Dedifferentiated amniotic fluid mesenchymal stem cell (primary cell): ENCODE results near the gene SERPINA12.

Experiments used
- DNase-seq: peaks from one replicate; pipeline ENCODE4 v3.0.0-alpha.2; 2016; ENCODE audit errors: extremely low spot score

The SERPINA12 gene

DNA sequence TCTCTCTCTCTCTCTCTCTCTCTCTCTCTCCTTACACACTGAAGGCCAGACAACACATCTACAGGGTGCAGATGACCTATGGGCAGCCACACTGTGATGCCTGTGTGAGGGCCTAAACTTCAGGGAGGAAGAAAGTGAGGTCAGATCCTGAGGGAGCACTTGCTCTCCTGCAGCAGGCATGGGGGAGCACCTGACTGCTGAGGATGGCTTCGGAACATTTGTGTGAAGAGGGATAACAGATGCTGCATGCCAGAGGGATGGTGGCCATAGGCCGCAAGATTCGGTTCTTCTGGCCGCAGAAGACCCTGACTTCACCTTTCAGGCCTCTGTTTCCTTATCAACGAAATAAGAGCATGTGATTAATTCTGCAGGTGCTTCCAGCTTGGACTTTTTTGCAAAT, 45.0 kb downstream of the SERPINA12 start:
- no peak for DNase-seq

DNA sequence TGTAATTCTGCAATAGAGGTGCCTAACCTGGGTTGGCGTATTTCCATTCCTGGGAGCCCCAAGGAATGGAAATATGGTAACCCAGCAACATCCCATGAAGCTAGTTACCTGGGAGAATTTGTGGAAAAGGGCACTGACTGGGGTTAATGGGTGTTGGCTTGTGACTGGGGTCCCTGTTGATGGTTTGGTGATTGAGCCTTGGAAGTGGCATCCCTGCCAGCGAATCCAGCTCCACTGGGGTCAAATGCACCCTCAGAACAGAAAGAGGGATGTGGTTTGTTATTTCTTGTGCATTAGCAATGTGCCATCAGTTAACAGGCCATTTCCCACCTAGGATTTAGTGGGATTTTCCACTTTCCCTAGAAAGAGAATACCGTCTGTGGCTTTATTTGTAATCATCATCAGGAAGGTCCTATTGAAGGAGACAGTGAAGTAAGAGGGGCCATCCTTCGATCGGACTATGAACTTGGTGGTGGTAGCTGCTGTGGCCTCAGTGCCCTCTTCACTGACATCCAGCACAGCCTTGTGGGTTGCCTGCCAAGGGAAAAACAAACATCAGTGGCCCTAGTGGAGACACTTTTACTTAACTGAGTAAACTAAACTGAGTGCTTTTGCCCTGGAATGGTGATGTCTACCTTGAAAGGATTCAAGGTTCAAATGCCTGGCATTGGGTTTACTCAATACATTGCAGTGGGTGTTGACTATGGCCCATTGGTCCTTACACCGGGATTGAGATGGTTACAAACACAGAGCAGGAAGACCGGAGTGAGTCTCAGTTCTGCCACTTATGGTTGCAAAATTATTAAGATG, 46.3 kb downstream of the SERPINA12 start:
- no peak for DNase-seq

- no peak for DNase-seq
Measured at GRCh38 chr14:94462219-94462551, 47.1 kb downstream of the SERPINA12 start.

- DNase-seq = no peak
Measured at GRCh38 chr14:94461526-94462218, 47.6 kb downstream of the SERPINA12 start.

DNA sequence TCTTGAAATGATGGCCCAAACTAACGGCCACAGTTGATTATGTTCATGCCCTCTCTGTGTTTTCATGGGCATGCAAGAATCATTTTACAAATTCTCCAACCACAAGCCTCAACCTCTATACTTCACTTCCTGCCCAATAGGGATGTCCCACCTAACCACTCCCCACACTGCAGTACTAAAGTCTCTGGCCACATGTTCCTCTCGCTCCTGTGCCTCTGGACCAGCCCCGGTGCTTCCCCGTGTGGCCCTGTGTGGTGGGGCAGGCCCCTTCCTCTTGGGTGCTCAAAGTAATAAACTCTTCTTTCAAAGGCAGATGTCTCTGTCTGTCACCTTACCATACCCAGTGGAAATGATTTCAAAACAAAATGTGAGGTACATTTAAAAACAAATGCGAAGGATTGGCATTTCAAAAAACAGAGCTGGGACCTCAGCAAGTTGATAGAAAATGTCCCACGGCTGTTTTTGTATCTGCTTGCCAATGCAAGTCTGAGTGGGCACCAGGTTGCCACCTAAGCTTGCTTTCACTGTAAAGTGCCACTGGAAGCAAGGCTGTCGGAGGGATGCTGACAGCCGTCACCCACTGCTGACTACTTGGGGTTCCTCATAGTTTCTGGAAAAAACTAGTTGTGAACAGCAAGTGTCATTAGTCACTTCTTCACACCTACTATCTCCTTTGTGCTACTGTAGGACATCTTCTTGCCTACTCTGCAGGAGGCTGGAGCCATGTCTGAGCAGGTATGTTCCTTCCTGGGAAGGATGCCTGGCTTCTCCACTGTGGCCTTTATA, 48.4 kb downstream of the SERPINA12 start:
- DNase-seq = no peak

GRCh38 chr14:94458558-94459205, 50.6 kb downstream of the SERPINA12 start:
- no peak for DNase-seq

- no peak for DNase-seq
Measured at GRCh38 chr14:94458096-94458495, 51.2 kb downstream of the SERPINA12 start.

DNA sequence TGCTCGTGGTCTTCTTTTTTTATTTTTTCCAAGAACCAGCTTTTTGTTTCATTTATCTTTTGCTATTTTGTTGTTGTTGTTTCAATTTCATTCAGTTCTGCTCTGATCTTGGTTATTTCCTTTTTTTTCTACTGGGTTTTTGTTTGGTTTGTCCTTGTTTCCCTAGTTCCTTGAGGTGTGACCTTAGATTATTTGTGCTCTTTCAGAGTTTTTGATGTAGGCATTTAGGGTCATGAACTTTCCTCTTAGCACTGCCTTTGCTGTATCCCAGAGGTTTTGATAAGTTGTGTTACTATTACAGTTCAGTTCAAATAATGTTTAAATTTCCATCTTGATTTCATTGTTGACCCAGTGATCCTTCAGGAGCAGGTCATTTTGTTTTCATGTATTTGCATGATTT, 53.3 kb downstream of the SERPINA12 start:
- DNase-seq = no peak

- DNase-seq = no peak
Measured at GRCh38 chr14:94451826-94452225, 57.4 kb downstream of the SERPINA12 start.

GRCh38 chr14:94451091-94451771, 58.0 kb downstream of the SERPINA12 start:
- no peak for DNase-seq

DNA sequence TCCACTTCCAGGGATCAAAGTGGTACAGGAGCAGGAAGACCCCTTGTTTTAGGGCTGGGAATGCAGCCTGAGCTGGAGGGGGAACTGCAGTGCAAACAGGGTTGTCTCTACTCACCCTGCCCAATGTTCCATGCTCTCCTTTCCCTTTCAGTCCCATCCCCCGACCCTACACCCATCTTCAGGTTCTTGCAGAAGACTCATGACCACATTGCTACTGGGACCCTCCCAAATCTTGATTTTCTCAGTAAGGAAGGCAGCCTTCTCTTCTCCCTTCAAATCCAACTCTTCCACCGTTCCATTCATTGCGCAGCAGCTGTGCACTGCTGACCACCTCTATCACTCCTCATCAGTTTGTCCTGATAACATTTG, 58.6 kb downstream of the SERPINA12 start:
- no peak for DNase-seq

GRCh38 chr14:94449930-94450329, 59.3 kb downstream of the SERPINA12 start:
- no peak for DNase-seq

GRCh38 chr14:94448071-94448808, 61.0 kb downstream of the SERPINA12 start:
- DNase-seq = no peak

DNA sequence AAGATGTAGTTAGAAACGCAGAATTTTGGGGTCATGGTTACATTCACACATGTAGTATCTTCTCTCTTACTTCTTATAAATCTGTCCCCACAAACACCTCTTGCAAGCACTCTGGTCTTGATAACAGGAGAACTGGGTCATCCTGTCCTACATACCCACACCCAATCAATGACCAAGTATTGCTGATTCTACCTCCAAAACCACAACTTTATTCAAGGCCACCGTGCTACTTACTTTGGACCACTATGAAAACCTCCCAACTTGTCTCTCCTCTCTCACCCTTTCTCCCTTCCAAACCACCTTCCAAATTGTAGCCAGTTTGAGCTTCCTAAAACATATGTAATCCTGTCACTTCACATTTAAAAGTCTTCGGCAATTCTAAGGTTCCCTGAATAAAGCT, 62.1 kb downstream of the SERPINA12 start:
- no peak for DNase-seq

DNA sequence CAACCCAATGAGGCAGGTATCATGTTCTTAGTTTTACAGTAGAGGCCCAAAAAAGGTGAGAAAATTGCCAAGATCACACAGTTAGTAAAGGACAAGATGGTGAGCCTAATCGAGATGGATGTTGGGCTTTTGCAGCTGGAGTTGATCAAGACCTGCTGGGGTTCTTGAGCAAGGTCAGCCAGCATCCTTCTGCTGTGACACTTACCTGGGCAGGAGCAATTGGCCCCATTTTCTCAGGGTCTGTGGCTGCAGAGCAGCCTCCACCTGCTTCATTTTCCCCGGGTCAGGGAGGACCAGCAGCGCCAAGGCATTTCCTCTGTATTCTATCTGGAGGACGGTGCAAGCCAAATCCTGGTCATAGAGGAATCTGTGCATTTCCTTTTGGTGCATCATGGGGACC, 63.1 kb downstream of the SERPINA12 start:
- DNase-seq = no peak

DNA sequence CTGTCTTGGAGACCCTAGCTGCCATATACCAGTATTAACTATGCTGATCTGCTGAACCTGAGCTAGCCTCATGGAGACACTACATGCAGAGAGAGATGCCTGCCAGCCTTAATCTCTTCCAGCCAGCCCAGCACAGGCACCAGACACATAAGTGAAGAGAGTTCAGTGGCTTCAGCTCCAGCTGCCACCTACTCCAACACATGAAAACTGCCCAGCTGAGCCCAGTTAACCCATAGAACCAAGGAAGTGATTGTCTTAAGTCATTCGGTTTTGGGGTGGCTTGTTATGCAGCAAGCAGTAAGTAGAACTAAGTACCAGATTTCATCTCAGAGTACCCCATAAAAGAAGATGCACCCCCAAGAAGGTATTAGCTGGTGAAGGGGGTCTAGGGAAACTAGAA, 64.3 kb downstream of the SERPINA12 start:
- DNase-seq = no peak

GRCh38 chr14:94441531-94442205, 67.6 kb downstream of the SERPINA12 start:
- DNase-seq = no peak

DNA sequence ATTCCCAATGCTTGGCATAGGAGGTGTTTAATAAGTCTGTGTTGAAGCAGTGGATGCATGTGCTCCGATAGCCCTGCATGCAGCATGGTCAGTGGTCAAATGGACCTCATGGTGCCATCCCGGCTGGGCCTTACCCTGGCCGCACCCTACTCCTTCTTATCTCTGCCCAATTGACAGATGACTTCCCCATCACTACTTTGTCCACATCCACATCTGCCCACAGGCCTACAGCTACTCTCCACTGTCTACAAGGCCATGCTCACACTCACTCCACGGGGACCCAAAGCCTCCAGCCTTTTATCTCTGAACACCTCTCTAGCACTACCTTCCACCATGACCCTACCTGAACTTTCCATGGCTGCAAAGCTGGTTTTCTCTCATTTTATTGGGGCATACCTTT, 68.1 kb downstream of the SERPINA12 start:
- no peak for DNase-seq

DNA sequence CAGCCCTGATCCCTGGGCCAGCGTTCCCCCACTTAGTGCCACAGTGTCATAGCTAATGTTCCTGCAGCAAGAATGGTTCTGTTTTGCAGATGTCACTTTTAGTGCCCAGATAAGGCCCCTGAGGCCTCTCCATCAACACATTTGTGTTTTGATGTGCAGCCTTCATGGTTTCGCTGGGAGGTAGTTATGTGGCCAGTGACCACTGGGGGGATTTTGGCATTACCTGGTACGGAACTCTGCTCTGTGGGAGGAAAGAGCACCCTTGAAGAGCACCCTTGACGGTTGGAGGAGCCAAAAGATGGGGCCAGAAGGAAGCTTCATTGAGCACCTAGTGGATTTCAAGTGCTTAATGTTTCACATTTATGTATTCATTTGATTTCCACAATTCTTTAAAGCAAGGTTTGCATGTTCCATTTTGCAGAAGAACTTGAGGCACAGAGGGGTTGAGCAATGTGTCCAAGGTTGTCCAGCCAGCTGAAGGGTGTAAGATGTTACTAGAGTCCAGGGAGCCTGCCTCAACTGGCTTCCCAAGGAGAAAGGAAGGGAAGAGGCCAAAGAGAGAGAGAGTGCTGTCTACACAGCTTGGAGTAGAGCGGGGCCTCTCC, 69.7 kb downstream of the SERPINA12 start:
- DNase-seq = no peak
